ENCODE results near the gene UMOD.

UMOD gene

GRCh38 chr16:20289571-20289970, 62.9 kb downstream of the UMOD start:
- Histone ChIP-seq H3K4me1 (ENCODE audit: control insufficient read depth, insufficient read depth, low read length) (no peaks in the 10 kb centered on the region), H3K9me3 (replicated peaks; ENCODE audit: low read length) (no peaks in the 10 kb centered on the region), H3K9ac (ENCODE audit: low read depth, low read length) (no peak overlapping the region), H3K4me3 (ENCODE audit: low read length) (no peak overlapping the region), H3K36me3 (ENCODE audit: insufficient read depth, low read length) (no peaks in the 10 kb centered on the region), H3K27me3 (ENCODE audit: control insufficient read depth, insufficient read depth, low read length) (no peaks in the 10 kb centered on the region), H3K4me2 (ENCODE audit: low read length) (no peak overlapping the region)

- no peak overlapping the region for H3K4me3 ChIP-seq (ENCODE audit: low read length)
- H3K4me2 ChIP-seq (ENCODE audit: low read length) = no peak overlapping the region
- H3K9ac ChIP-seq (ENCODE audit: low read depth, low read length) = no peak overlapping the region
- no peaks in the 10 kb centered on the region for H3K36me3 ChIP-seq (ENCODE audit: insufficient read depth, low read length)
- H3K9me3 ChIP-seq (replicated peaks; ENCODE audit: low read length) = no peaks in the 10 kb centered on the region
- H3K27me3 ChIP-seq (ENCODE audit: control insufficient read depth, insufficient read depth, low read length) = no peaks in the 10 kb centered on the region
- H3K4me1 ChIP-seq (ENCODE audit: control insufficient read depth, insufficient read depth, low read length) = no peaks in the 10 kb centered on the region
Observed at GRCh38 chr16:20285993-20286499, 66.5 kb downstream of the UMOD start.
